Thyroid gland (tissue), 4 donors: ENCODE data around the gene RPTOR.

Experiments
- POLR2A ChIP-seq, 2 donors: fragments of 450-650 bp; IDR thresholded peaks; one replicate each; pipeline ENCODE4 v1.6.1; 2017; ENCODE audit warnings: antibody characterized with exemption in 2 of 2, mild to moderate bottlenecking in 2 of 2, moderate library complexity in 1 of 2
- TF ChIP-seq, protein P1 (sequence below), 6 experiments: fragments of 200-600 bp in 3 of 6; fragments of 450-650 bp in 3 of 6; sonication (generic) in 3 of 6; IDR thresholded peaks; one replicate each; pipeline ENCODE4 v1.5.1; 2016 to 2019; ENCODE audit warnings: antibody characterized with exemption in 6 of 6, mild to moderate bottlenecking in 2 of 6, inconsistent platforms in 1 of 6, moderate library complexity in 1 of 6

DNA sequence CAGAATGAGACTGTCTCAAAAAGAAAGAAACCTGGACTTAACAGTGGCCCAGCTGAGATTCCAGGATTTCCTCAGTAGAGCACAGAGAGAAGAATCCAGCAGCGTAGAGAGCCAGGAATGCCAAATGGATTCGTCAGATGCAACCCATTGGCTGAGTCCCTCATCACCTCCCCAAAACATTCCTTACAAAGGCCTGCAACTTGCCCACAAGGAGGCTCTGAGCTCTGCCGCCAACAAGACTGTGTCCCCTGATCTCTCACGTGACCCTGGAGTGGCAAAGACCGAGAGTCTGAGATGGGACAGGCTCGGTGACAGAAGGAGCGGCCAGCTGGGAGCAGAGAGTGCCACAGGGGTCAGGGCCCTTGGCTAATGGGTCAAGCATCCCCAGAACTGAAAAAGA lies 440.1 kb downstream of the RPTOR start:
- TF ChIP-seq, protein P1, sequence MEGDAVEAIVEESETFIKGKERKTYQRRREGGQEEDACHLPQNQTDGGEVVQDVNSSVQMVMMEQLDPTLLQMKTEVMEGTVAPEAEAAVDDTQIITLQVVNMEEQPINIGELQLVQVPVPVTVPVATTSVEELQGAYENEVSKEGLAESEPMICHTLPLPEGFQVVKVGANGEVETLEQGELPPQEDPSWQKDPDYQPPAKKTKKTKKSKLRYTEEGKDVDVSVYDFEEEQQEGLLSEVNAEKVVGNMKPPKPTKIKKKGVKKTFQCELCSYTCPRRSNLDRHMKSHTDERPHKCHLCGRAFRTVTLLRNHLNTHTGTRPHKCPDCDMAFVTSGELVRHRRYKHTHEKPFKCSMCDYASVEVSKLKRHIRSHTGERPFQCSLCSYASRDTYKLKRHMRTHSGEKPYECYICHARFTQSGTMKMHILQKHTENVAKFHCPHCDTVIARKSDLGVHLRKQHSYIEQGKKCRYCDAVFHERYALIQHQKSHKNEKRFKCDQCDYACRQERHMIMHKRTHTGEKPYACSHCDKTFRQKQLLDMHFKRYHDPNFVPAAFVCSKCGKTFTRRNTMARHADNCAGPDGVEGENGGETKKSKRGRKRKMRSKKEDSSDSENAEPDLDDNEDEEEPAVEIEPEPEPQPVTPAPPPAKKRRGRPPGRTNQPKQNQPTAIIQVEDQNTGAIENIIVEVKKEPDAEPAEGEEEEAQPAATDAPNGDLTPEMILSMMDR (IDR thresholded peaks at IDR 0.05): no peak
- TF ChIP-seq POLR2A (IDR thresholded peaks at IDR 0.05): no peak
